Esophagus muscularis mucosa (tissue), 3 donors: Measurements from ENCODE around the gene ABCA3.
"Not testable (repeated sequence)": the region's sequence is repeated elsewhere in the genome, so short reads cannot be mapped to it uniquely, and the experiment has no call there.

ENCODE experiments used
- POLR2A ChIP-seq: fragments of 450-650 bp; IDR thresholded peaks from one replicate; pipeline ENCODE4 v1.6.1; 2017; ENCODE audit warnings: antibody characterized with exemption, moderate library complexity, mild to moderate bottlenecking, low read depth
- POLR2AphosphoS5 ChIP-seq, 2 donors: sonication (generic); formaldehyde crosslinking; IDR thresholded peaks; one replicate each; pipeline ENCODE4 v1.6.1; 2017; ENCODE audit warnings: antibody characterized with exemption in 2 of 2
- TF ChIP-seq, protein P1 (sequence below), 3 experiments: fragments of 200-600 bp in 2 of 3; fragments of 450-650 bp in 1 of 3; sonication (generic) in 2 of 3; IDR thresholded peaks; one replicate each; pipeline ENCODE4 v1.5.1; 2017 to 2019; ENCODE audit warnings: antibody characterized with exemption in 3 of 3, mild to moderate bottlenecking in 2 of 3, moderate library complexity in 1 of 3

DNA sequence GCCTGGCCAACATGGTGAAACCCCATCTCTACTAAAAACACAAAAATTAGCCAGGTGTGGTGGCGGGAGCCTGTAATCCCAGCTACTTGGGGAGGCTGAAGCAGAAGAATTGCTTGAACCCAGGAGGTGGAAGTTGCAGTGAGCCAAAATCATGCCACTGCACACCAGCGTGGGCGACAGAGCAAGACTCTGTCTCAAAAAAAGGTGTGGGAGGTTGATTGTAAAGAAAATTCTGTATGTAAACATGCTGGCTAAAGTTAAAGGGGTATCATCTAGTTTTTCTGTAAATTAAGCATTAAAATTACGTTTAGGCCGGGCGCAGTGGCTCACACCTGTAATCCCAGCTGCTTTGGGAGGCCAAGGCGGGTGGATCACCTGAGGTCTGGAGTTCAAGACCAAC, 82.0 kb downstream of the ABCA3 start:
- TF ChIP-seq, protein P1, sequence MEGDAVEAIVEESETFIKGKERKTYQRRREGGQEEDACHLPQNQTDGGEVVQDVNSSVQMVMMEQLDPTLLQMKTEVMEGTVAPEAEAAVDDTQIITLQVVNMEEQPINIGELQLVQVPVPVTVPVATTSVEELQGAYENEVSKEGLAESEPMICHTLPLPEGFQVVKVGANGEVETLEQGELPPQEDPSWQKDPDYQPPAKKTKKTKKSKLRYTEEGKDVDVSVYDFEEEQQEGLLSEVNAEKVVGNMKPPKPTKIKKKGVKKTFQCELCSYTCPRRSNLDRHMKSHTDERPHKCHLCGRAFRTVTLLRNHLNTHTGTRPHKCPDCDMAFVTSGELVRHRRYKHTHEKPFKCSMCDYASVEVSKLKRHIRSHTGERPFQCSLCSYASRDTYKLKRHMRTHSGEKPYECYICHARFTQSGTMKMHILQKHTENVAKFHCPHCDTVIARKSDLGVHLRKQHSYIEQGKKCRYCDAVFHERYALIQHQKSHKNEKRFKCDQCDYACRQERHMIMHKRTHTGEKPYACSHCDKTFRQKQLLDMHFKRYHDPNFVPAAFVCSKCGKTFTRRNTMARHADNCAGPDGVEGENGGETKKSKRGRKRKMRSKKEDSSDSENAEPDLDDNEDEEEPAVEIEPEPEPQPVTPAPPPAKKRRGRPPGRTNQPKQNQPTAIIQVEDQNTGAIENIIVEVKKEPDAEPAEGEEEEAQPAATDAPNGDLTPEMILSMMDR (IDR thresholded peaks at IDR 0.05): not testable (repeated sequence)
- not testable (repeated sequence) for TF ChIP-seq POLR2A; POLR2AphosphoS5 (IDR thresholded peaks at IDR 0.05)
